ENCODE data around the gene PIP5K1B. TPM values are rescaled to one million over a fixed set of nuclear protein-coding genes. Genes with fewer than 3 reads are reported as not detected.

The PIP5K1B gene
- total RNA-seq, 1 experiment from 2014 or later: 10.3 TPM

GRCh38 chr9:68963416-68963815 is 258.4 kb downstream of the PIP5K1B start:
- H3K27ac Mint-ChIP-seq (ENCODE audit: unreplicated experiment): no peak overlapping the region
- Histone ChIP-seq H3K27me3 (replicated peaks; ENCODE audit: control insufficient read depth, insufficient read depth, low read length) (no peaks in the 10 kb centered on the region), H3K4me1 (no peaks in the 10 kb centered on the region), H3K4me3 (ENCODE audit: low read depth, low read length) (no peak overlapping the region), H3K36me3 (ENCODE audit: control insufficient read depth, insufficient read depth, low read length) (no peaks in the 10 kb centered on the region), H3K9me3 (no peaks in the 10 kb centered on the region)
- DNase-seq: no peak
- intact Hi-C loops (cut with micrococcal nuclease; ENCODE audit: unreplicated experiment): no loop called here
- CTCF ChIA-PET: no interaction called here
- no peaks in the 10 kb centered on the region for H3K27me3 Mint-ChIP-seq (ENCODE audit: insufficient read depth, unreplicated experiment)
- no peak overlapping the region for H3K4me3 Mint-ChIP-seq (ENCODE audit: unreplicated experiment)
- peaks cover 5% of the 10 kb centered on the region for H3K36me3 Mint-ChIP-seq (ENCODE audit: insufficient read depth, unreplicated experiment)
- POLR2A ChIA-PET: no interaction called here
- BruUV-seq (replicated peaks): no TSS peak
- TF ChIP-seq, protein P1, sequence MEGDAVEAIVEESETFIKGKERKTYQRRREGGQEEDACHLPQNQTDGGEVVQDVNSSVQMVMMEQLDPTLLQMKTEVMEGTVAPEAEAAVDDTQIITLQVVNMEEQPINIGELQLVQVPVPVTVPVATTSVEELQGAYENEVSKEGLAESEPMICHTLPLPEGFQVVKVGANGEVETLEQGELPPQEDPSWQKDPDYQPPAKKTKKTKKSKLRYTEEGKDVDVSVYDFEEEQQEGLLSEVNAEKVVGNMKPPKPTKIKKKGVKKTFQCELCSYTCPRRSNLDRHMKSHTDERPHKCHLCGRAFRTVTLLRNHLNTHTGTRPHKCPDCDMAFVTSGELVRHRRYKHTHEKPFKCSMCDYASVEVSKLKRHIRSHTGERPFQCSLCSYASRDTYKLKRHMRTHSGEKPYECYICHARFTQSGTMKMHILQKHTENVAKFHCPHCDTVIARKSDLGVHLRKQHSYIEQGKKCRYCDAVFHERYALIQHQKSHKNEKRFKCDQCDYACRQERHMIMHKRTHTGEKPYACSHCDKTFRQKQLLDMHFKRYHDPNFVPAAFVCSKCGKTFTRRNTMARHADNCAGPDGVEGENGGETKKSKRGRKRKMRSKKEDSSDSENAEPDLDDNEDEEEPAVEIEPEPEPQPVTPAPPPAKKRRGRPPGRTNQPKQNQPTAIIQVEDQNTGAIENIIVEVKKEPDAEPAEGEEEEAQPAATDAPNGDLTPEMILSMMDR (IDR thresholded peaks at IDR 0.05; ENCODE audit: insufficient read depth in 1 of 2, low read depth in 1 of 2, low read length in 1 of 2, severe bottlenecking in 1 of 2, unreplicated experiment in 1 of 2): no peak
- H3K4me1 Mint-ChIP-seq (ENCODE audit: low read depth, unreplicated experiment): no peaks in the 10 kb centered on the region
- no peaks in the 10 kb centered on the region for H3K9me3 Mint-ChIP-seq (ENCODE audit: unreplicated experiment)

DNA sequence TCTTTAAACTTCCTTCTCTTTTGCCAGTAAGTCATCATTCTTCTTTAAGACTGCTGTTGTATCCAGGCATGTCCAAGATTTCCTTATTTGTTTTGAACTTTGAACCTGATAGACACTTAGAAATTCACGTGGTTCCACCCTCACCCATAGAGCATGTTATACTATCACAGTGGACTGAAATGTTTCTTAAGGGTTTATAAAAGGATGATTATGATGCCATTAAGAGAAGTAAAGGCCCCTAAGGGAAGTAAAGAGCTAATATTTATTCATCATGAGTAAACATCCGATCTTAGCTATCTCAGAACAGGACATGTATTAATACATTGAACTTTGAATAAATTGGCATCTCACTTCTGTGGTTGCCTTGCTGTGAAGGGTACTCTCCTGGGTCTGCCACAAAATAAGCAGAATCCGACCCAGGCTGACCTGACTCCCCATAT is 259.1 kb downstream of the PIP5K1B start:
- no peaks in the 10 kb centered on the region for H3K4me1 Mint-ChIP-seq (ENCODE audit: low read depth, unreplicated experiment)
- CTCF ChIA-PET: no interaction called here
- H3K27me3 Mint-ChIP-seq (ENCODE audit: insufficient read depth, unreplicated experiment): no peaks in the 10 kb centered on the region
- DNase-seq: no peak
- Histone ChIP-seq H3K4me1 (no peaks in the 10 kb centered on the region), H3K4me3 (ENCODE audit: low read depth, low read length) (no peak overlapping the region), H3K36me3 (ENCODE audit: control insufficient read depth, insufficient read depth, low read length) (no peaks in the 10 kb centered on the region), H3K9me3 (no peaks in the 10 kb centered on the region), H3K27me3 (replicated peaks; ENCODE audit: control insufficient read depth, insufficient read depth, low read length) (no peaks in the 10 kb centered on the region)
- H3K36me3 Mint-ChIP-seq (ENCODE audit: insufficient read depth, unreplicated experiment): peaks cover 5% of the 10 kb centered on the region
- no TSS peak for BruUV-seq (replicated peaks)
- no peak overlapping the region for H3K4me3 Mint-ChIP-seq (ENCODE audit: unreplicated experiment)
- TF ChIP-seq, protein P1 (IDR thresholded peaks at IDR 0.05; ENCODE audit: insufficient read depth in 1 of 2, low read depth in 1 of 2, low read length in 1 of 2, severe bottlenecking in 1 of 2, unreplicated experiment in 1 of 2): no peak
- peak overlapping the region; percentile 17 for H3K27ac Mint-ChIP-seq (ENCODE audit: unreplicated experiment)
- intact Hi-C loops (cut with micrococcal nuclease; ENCODE audit: unreplicated experiment): no loop called here
- no peaks in the 10 kb centered on the region for H3K9me3 Mint-ChIP-seq (ENCODE audit: unreplicated experiment)
- POLR2A ChIA-PET: no interaction called here

DNA sequence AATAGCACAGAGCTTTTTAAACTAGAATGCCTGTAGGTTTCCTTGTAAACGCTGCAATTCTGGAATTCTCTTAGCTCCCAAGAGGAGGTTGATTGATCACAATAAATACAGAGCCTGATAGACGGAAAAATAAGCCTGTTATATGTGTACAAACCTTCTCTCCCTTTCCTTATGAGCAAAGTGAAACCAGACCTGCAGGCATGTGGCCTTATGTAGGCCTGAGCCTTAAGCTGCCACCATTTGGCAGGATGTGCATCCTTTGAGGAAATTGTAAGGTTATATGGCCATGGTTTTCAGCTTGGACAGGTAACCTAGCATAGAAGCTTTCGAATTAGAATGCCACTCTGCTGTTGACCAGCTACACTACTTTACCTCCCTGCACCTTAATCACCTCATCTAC is 259.7 kb downstream of the PIP5K1B start:
- H3K4me1 ChIP-seq: no peaks in the 10 kb centered on the region
- TF ChIP-seq, protein P1 (IDR thresholded peaks at IDR 0.05; ENCODE audit: insufficient read depth in 1 of 2, low read depth in 1 of 2, low read length in 1 of 2, severe bottlenecking in 1 of 2, unreplicated experiment in 1 of 2): no peak
- Mint-ChIP-seq H3K4me1 (ENCODE audit: low read depth, unreplicated experiment) (no peaks in the 10 kb centered on the region), H3K9me3 (ENCODE audit: unreplicated experiment) (no peaks in the 10 kb centered on the region), H3K4me3 (ENCODE audit: unreplicated experiment) (no peak overlapping the region), H3K27me3 (ENCODE audit: insufficient read depth, unreplicated experiment) (no peaks in the 10 kb centered on the region), H3K27ac (ENCODE audit: unreplicated experiment) (no peak overlapping the region), H3K36me3 (ENCODE audit: insufficient read depth, unreplicated experiment) (peaks cover 5% of the 10 kb centered on the region)
- DNase-seq: no peak
- H3K9me3 ChIP-seq: no peaks in the 10 kb centered on the region
- ChIA-PET POLR2A (no interaction called here), CTCF (no interaction called here)
- no peak overlapping the region for H3K4me3 ChIP-seq (ENCODE audit: low read depth, low read length)
- no peaks in the 10 kb centered on the region for H3K27me3 ChIP-seq (replicated peaks; ENCODE audit: control insufficient read depth, insufficient read depth, low read length)
- H3K36me3 ChIP-seq (ENCODE audit: control insufficient read depth, insufficient read depth, low read length): no peaks in the 10 kb centered on the region
- intact Hi-C loops (cut with micrococcal nuclease; ENCODE audit: unreplicated experiment): no loop called here
- BruUV-seq (replicated peaks): no TSS peak

Measured in Caco-2 (cell line).